OCI-M2 (cell line): ENCODE measurements around the gene MYDGF.
"Not testable (repeated sequence)": the region's sequence is repeated elsewhere in the genome, so short reads cannot be mapped to it uniquely, and the experiment has no call there.

Source experiments
- DNase-seq: peaks from one replicate; lab custom pipeline; 2025; ENCODE audit not compliant: unreplicated experiment; lab: John Stamatoyannopoulos, UW

MYDGF gene

DNA sequence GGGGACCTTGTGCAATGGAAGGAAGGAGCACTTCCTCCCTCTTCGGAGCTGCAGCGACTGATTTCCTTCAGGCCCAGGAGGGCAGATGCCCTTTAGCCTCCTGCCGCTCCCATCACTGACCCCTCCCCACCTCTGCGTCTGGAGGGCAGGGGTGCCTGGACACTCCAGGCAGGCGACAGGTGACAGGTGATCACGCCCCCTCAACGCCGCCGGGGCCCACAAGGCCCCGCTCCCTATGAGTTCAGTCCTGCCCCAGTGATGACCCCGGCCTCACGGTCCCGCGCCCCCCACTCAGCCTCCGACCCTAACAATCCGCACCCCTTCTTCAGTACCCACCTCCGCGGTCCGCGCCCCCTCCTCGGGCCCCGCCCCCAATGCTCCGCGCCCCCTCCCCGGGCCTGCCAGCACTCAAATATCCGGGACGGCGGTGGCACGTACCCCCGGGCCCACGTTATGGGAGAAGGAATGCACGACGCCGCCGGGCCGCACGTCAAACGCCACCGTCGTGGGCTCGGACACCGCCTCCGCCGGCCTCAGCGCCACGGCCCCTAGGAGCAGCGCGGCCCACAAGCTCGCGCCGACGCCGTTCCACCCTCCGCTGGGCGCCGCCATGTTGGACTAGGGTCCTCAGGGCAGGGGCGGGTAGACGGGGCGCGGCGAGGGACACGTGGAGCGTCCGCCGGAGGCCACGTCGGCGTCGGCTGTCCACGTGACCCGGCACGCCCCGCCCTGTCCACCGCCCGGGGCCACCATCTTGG, at the start of gene MYDGF:
MYDGF (minus strand) TSS at position 620 of the 758 bp plus-strand sequence; CDS start at position 612, 8 bp downstream.
- DNase-seq: peak; percentile 36

DNA sequence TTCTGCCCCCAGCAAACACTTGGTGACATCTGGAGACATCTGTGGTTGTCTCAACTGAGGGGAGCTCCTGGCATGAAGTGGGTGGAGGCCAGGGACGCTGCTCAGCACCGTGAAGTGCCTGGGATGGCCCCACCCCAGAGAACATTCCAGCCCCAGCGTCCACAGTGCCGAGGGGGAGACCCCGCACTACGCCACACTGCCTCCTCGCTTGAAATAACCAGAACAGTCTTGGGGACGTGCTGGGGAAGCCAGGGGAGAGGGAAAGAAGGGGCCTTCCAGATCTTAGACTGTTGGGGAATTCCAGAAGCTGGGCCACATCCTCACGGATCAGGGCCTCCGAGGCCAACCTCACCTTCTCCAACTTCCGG, 49.3 kb upstream of the MYDGF start:
- no peak for DNase-seq

GRCh38 chr19:4717966-4718701, 48.0 kb upstream of the MYDGF start:
- DNase-seq: no peak

GRCh38 chr19:4717191-4717965, 47.2 kb upstream of the MYDGF start:
- DNase-seq: no peak

DNA sequence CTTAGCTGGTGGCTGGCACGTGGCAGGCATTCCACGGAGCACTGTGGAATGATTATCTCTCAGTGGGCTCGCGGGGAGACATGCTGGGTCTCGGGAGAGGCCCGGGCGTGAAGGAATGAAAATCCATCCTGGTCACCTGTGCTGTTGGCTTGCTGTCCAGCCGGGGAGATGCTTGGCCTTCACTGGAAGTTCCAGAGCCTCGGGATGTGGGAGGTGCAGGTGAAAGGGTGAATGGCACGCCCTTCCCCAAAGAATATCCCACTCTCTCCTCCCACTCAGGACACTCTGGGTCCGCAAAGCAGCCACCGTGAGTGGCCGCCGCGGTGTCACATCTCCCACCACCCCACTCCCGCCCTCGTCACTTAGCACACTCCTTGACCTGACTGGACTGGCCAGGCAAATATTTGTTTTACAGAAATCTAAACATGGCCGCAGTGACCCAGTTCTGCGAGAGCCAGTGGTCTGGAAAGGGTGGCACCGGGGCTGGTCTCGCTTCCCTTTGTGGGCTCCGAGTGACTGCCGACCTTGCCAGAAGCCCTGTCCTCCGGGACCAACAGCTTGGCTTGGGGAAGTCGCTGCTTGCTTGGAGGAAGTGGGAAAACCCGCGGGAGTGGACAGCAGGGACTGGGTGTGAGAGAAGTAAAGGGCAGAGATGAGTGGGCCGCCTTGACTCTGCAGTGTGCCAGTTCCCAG, 45.5 kb upstream of the MYDGF start:
- DNase-seq: no peak

GRCh38 chr19:4715178-4715528, 45.0 kb upstream of the MYDGF start:
- not testable (repeated sequence) for DNase-seq

GRCh38 chr19:4714016-4714415, 43.9 kb upstream of the MYDGF start:
- no peak for DNase-seq

DNA sequence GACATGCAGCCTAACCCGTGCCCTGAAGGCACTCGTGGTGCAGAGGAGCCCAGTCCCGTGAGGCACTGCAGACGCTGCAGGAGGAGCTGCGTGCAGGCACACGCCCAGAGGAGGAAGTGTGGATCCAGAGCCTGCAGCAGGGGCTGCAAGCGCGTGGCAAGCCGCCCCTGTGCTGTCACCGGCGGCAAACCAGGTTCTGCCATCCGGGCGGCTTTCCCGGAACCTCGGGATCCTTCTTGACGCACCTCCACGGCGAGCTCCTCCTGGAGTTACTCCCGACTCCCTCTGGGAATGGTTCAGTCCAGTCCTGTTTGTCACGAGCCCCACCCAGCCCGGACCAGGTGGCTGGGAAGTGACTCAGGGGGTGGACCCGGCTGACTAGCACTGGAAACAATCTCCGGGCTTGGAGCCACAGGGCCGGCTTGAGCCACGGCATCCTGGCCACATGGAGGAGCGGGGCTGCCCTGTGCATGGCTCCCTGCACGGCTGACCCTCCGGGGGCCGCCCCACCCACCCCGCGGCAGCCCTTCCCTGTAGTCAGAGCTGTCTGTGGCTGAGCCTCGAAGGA, 43.3 kb upstream of the MYDGF start:
- no peak for DNase-seq

DNA sequence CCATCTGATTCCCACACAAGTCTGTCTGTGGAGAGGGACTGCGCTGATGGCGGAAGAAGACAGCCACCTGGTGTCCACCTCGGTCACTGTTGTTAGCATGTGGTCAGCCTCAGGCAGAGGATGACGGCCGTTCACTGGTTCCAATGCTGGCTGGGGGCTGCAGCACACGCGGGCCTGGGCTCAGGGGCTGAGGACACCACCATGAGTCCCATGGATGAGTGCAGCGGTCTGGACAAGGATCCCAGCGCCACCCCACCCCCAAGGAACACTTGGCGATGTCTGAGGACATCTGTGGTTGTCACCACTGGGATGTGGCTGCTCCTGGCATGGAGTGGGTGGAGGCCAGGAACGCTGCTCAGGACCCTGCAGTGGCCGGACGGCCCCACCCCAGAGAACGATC, 42.6 kb upstream of the MYDGF start:
- DNase-seq: no peak

GRCh38 chr19:4711211-4711610, 41.1 kb upstream of the MYDGF start:
- DNase-seq: no peak

DNA sequence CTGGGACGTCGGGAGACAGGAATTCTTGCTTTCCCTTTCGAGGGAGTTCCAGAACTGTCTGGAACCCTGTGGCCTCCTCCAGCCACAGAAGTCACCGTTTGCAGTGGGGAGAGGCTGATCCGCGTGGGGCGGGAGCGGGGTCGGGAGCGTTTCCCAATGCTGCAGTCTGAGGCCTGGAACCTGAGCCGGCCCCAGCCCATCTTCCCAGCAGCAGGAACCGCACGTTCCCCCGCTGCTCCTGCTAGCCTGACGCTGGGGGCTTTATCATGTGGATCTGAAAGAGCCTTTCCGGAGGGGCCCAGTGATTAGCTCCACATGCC, 40.1 kb upstream of the MYDGF start:
- no peak for DNase-seq

DNA sequence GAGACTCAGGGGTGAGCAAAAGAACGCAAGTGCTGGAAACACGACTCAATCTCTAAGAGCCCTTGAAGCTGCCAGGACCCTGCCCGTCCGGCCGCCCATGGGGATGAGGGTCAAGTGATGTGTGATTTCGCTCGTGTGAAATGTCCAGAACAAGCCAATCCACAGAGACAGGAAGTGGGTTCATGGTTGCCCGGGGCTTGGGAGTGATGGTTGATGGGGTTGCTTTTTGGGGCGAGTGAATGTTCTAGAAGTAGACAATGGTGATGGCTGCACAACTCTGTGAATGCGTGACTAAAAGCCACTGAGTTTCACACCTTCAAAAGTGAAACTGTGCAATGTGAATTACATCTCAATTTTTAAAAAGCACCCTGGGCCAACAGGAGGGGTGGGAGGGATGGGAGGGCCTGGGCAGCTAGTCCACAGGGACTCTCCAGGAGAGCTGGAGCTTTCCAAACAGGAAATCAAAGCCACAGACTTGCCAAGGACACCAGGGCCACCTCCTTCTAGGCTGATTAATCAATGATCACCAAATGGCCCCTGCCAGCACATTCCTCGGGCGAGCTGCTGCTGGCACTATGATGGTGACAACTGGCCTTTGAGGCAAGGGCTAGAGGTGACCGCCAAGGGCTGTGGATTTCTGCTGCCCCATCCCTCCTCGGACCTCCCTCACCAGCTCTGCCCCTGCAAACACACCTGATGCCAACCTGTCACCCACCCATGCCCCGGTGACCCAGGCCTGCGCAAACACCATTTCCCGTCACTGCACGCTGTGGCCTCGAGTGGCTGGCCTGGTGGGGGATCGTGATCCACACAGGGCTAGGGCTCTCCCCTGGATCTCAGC, 39.5 kb upstream of the MYDGF start:
- no peak for DNase-seq

- DNase-seq: no peak
Measured at GRCh38 chr19:4707956-4708650, 38.0 kb upstream of the MYDGF start.

GRCh38 chr19:4707322-4707721, 37.2 kb upstream of the MYDGF start:
- no peak for DNase-seq

GRCh38 chr19:4705413-4706131, 35.4 kb upstream of the MYDGF start:
- no peak for DNase-seq

DNA sequence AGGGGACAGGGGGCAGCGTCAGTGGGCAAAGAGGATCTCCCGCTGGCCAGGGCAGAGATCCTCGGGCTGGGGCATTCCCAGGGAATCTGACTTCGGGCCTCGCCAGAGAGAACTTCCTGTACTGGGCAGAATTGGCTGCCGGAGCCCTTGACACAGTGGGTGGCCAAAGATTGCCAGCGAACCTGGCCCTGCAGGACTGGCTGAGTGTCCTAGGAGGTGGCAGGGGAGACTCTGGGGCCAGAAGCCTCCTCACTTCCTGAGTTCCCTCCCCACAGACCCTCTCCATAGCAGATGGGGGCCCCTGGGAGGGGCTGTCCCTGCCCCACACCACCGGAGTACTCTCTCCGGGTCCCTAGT, 34.2 kb upstream of the MYDGF start:
- no peak for DNase-seq

GRCh38 chr19:4703671-4704316, 33.7 kb upstream of the MYDGF start:
- DNase-seq: no peak

DNA sequence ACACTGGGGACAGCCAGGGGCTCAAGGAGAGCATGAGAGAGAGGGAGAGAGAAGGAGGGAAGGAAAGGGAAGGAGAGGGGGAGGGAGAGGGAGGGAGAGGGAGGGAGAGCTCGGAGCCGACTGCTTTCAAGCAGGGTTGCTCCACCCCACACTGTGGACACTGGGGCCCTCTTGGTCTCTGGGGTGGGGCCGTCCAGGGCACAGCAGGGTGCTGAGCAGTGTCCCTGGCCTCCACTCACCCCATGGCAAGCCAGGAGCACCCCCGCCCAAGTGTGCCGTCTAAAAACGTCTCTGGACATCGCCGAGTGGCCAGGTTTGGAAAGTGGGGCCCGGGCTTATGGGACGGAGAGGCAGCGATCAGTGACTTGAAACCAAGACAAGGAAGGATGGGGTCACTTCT, 32.6 kb upstream of the MYDGF start:
- DNase-seq: no peak

GRCh38 chr19:4701557-4701956, 31.4 kb upstream of the MYDGF start:
- DNase-seq: no peak
